HG03064 (cell line): ENCODE data around the gene CHMP6.
"Not testable (repeated sequence)": the region's sequence is repeated elsewhere in the genome, so short reads cannot be mapped to it uniquely, and the experiment has no call there.

Source experiments
- ATAC-seq: cut with Tn5 transposase; IDR thresholded peaks from one replicate; pipeline ENCODE4 v1.9.1; 2021; ENCODE audit warnings: low read depth; ENCODE audit not compliant: unreplicated experiment

CHMP6 gene

GRCh38 chr17:81027591-81028505 is 36.2 kb downstream of the CHMP6 start:
- no peak for ATAC-seq

- no peak for ATAC-seq
These were observed 36.8 kb downstream of the CHMP6 start for GRCh38 chr17:81028506-81028858.

DNA sequence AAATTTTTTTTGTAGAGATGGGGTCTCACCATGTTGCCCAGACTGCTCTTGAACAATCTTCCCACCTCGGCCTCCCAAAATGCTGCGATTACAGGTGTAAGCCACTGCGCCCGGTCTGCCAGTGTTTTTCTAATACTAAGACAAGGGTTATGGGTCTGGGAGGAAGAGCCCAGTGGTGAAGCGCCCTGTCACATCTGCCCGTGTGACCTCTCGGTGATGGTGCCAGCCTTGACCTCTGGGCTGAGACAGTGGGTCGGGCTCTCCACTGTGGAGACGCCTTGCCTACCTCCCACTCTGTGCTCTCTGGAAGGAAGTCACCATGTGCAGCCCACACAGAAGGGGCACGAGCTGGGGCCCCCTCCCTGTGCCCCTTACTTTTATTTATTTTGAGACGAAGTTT is 38.2 kb downstream of the CHMP6 start:
- no peak for ATAC-seq

- not testable (repeated sequence) for ATAC-seq
These were observed 38.7 kb downstream of the CHMP6 start for GRCh38 chr17:81030312-81030711.

DNA sequence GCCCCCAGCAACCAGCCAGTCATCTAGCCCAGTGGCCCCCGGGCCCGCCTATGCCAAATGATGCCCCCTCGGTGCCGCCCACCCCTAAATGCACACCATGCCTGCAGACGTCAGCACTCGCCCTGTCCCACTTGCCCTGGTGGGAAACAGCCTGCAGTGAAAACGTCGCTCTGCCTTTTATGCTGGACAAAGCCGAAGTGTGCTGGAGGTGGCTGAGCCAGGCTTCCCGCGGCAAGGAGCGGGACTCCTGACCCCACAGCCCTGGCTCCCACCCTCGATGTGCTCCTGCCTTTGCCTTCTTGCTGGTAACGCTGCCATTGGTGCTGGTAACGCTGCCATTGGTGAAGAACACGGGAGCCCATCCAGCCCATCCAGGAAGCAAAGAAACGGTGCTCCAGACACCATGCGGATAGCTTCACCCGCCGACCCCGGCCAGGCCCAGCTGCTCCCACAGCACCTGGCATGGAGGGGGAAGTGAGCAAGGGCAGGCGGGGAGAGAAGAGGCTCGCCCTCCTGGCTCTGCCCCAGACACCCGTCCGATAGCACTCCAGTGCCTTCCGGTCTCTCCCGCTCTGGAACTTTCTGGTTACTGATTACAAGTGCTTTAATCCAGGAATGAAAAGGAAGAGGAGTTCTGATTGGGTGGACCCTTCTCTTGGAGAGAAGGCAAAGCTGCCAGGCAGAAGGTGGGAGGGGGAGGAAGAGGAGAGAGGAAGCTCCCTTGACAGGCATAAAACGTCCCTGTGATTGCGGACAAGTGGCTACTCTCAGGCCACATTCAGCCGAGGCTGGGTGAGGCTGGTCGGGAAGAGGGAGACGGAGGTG is 39.3 kb downstream of the CHMP6 start:
- no peak for ATAC-seq

DNA sequence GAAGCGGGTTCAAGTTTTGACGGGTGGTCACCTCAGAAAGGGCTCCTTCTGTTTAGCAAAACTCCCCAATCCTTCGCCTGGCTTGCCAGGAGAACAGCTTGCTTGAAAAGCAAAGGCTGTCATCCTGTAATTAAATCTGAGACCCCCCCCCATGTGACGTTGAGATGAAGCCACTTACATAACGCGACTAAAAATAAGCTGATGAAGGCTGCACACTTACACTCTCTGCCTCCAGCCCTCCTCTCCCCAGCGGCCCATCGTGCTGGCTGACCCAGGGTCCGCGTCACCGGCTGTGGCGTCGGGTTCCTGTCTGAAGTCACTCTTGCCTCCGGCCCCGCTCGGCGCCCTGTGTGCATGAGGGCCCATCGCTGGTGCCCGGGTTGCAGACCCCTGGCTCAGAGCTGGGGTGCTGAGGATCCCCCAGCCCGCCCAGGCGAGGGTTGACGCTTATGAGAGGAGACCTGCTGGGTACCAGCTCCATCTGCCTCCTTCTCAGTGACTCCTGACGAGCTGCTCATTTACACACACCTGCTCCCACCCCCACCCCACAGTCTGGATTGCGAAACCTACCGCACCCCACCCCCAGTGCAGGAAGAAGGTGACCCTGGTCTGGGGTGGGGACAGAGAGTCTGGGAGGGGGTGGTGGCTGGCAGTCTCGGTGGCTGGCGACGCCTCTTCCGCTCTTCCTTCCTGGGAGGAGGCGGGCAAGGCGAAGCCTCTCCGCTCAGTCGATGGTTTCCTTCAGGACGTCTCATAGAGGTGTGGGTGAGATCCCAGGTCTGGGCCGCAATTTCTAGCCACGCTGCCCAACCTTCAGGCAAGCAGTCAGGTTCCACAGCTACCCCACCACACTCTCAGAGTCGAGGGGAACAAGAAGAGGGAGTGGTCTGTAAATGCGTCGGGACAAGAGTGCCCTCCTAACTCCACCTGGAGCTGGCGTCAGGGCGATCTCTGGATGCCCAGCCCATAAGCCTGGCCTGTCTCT is 40.2 kb downstream of the CHMP6 start:
- no peak for ATAC-seq

- no peak for ATAC-seq
These were observed 41.2 kb downstream of the CHMP6 start for GRCh38 chr17:81032641-81033480.

DNA sequence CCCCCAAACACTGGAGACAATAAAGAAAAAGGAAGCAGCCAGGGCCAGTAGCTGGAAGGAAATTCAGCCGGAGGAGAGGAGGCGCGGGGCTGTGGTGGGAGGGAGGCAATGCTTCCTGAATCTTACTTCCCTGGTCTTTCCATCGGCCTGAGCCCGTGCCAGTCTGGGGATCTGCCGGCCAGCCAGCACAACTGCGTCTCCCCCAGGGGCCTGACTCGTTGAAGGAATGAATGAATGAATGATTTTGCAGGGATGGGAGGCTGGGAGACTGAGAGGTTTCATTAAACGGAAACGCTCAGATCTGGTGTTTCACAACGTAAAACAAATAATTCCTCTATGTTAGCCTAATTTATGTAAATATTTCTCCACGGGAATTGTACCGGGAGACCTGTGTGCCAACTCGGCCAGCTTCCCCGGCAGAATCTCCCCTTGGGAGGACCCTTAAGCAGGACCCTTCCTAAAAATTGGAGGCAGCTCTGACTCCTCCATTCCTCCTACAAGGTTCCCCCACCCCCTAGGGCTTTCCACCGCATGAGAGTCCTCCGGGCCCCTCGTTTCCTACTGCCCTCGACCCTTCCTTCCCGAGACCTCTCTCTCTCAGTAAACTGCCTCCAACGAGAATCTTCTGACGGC is 42.0 kb downstream of the CHMP6 start:
- no peak for ATAC-seq

DNA sequence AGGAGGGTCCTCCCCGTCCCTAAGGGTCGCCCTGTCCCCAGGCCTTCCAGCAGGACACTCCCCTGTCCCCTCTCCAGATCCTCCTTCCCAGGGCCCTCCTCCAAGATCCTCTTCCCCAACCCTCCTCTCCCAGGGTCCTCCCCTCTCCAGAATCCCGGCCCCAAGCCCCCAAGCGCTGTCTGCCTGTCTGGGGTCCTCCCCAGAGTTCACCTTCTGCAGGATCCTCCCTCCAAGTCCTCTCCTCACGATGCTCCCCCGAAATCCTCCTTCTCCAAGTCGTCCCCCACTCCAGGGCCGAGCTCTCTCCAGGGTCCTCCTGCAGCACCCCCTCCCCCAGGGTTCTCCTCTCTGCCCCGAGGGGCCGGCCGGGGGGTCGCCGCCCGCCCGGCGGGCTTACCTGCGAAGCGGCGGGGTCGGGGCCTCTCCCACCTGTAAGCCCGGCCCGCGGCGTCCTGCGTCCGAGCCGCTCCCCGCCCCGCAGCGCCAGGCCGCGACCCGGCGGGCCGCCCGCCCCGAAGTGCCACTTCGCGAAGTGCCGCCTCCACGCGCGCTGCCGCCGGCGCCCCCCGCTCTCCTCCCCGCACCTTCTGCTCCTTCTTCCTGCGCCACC is 42.6 kb downstream of the CHMP6 start:
- no peak for ATAC-seq

GRCh38 chr17:81034779-81035520 is 43.3 kb downstream of the CHMP6 start, which contains the start of gene BAIAP2:
BAIAP2 (plus strand) TSS chr17:81035151; CDS start chr17:81035255, 104 bp downstream.
- ATAC-seq = no peak

- no peak for ATAC-seq
These were observed 44.0 kb downstream of the CHMP6 start for GRCh38 chr17:81035521-81036196.

GRCh38 chr17:81036197-81036941 is 44.7 kb downstream of the CHMP6 start:
- no peak for ATAC-seq

GRCh38 chr17:81037026-81037797 is 45.6 kb downstream of the CHMP6 start:
- ATAC-seq = no peak

DNA sequence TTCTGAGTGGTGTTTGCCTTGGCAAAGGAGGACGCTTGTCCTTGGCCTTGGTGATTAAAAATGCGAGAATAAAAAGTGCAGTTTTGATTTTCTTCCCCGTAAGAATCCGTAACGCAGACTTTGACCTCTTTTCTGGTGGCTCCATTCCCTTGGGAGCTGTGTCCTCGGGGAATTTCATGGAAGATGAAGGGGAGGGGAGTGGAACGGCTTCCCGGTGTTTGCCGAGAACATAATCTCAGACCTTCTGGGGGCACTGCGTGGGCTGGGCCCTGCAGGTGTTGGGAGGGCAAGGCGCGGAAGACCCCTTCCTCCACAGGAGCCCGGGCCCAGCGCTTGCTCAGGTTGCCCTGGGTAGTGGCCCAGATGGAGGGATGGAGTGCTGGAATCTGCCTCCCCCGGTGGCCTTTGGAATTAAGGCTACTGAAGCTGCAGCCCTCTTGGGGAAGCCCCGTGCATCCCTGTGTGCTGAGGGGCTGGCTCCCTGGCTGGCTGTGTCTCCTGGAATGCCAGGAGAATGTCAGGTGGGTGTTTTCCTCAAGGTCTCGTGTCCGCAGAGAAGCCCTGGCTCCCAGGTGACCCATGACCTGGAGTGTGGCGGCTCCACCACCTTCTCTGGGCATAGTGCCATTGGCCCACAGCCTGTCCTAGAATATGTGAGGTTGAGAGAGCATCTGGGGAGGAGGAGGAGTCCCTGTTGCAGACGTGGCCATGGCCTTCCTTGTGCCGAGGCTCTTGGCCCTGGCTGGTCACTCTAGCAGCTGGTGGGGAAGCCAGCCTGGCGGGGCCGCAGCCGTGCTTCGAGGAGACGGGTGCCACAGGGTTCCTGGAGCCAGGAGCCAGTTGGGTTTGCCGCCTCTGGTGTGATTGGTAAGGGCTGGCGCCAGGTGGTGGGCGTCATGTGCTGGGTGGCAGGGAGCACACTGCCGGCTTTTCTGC is 46.4 kb downstream of the CHMP6 start:
- no peak for ATAC-seq

DNA sequence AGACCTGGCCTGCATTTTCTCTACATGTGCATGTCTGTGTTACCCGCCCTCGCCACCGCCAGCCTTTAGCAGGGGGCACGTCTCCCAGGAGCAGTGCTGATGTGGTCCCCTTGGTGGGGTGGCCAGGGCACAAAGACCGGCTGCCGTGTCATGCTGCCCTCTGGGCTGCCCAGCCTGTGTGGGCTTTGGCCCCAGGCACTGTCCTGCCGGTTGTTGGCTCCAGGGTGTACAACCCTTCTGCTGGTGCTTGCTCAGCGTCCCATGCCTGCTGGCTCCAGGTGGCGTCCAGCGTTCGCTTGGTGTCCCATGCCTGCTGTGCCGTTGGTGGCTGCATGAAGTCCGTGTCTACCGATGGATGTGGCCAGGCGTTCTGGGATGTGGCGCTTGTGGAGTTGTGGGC is 47.5 kb downstream of the CHMP6 start:
- ATAC-seq = no peak
